Tibial nerve (tissue), 4 donors: Measurements from ENCODE around the gene SLC48A1.

Source experiments
- CTCF ChIP-seq, 5 experiments: fragments of 200-600 bp in 3 of 5; fragments of 450-650 bp in 2 of 5; sonication (generic) in 3 of 5; IDR thresholded peaks; one replicate each; pipeline ENCODE4 v1.5.1; 2016 to 2019; ENCODE audit warnings: antibody characterized with exemption in 5 of 5, mild to moderate bottlenecking in 3 of 5, moderate library complexity in 2 of 5
- EP300 ChIP-seq, 2 donors: sonication (generic); formaldehyde crosslinking; IDR thresholded peaks; one replicate each; pipeline ENCODE4 v1.6.1; 2017; ENCODE audit warnings: antibody characterized with exemption in 2 of 2, mild to moderate bottlenecking in 1 of 2
- POLR2A ChIP-seq, 2 donors: fragments of 450-650 bp; IDR thresholded peaks; one replicate each; pipeline ENCODE4 v1.6.1; 2017; ENCODE audit warnings: antibody characterized with exemption in 2 of 2, mild to moderate bottlenecking in 2 of 2, moderate library complexity in 2 of 2

GRCh38 chr12:47778881-47779280 lies 5.8 kb downstream of the SLC48A1 start:
- no peak for TF ChIP-seq POLR2A (IDR thresholded peaks at IDR 0.05)
- no peak for TF ChIP-seq CTCF (IDR thresholded peaks at IDR 0.05)
- TF ChIP-seq EP300 (IDR thresholded peaks at IDR 0.05), result no peak
